ENCODE data around the gene PLP1. TPM values are rescaled to one million over a fixed set of nuclear protein-coding genes. Genes with fewer than 3 reads are reported as not detected.

PLP1 gene
- total RNA-seq, 1 experiment from 2014 or later: 29.2 TPM

GRCh38 chrX:103782640-103783039, 6.0 kb downstream of the PLP1 start (continued):
- TF ChIP-seq SMAD4 (CRISPR knock-in tag; IDR thresholded peaks at IDR 0.05): no peak

GRCh38 chrX:103783196-103783595, 6.6 kb downstream of the PLP1 start:
- H3K27ac Mint-ChIP-seq: no peak overlapping the region

GRCh38 chrX:103783971-103784370, 7.3 kb downstream of the PLP1 start:
- H3K4me1 Mint-ChIP-seq: no peaks in the 10 kb centered on the region
- no peak for DNase-seq (ENCODE audit: low spot score)

More at GRCh38 chrX:103783196-103783595, 6.6 kb downstream of the PLP1 start:
- POLR2A ChIA-PET: no interaction called here
- TF ChIP-seq HMGA2 (CRISPR knock-in tag; IDR thresholded peaks at IDR 0.05) (no peak), ZNF416 (CRISPR knock-in tag; IDR thresholded peaks at IDR 0.05) (no peak), ZNF232 (CRISPR knock-in tag; IDR thresholded peaks at IDR 0.05) (no peak), RELA (CRISPR knock-in tag; IDR thresholded peaks at IDR 0.05; ENCODE audit: borderline replicate concordance) (no peak), ZNF425 (CRISPR knock-in tag; conservative IDR thresholded peaks at IDR 0.05) (no peak), ZNF671 (CRISPR knock-in tag; IDR thresholded peaks at IDR 0.05) (no peak), TP53 (CRISPR knock-in tag; IDR thresholded peaks at IDR 0.05) (no peak), IRF1 (CRISPR knock-in tag; IDR thresholded peaks at IDR 0.05) (no peak), PRRX2 (CRISPR knock-in tag; IDR thresholded peaks at IDR 0.05) (no peak), NFATC4 (CRISPR knock-in tag; IDR thresholded peaks at IDR 0.05) (no peak), CREB1 (CRISPR knock-in tag; IDR thresholded peaks at IDR 0.05) (no peak), RORB (CRISPR knock-in tag; IDR thresholded peaks at IDR 0.05) (no peak), SMAD3 (CRISPR knock-in tag; IDR thresholded peaks at IDR 0.05; ENCODE audit: borderline replicate concordance) (no peak), ZNF317 (CRISPR knock-in tag; IDR thresholded peaks at IDR 0.05; ENCODE audit: borderline replicate concordance, low read depth) (no peak), GTF2I (CRISPR knock-in tag; conservative IDR thresholded peaks at IDR 0.05) (no peak)
- TF ChIP-seq, protein P1, sequence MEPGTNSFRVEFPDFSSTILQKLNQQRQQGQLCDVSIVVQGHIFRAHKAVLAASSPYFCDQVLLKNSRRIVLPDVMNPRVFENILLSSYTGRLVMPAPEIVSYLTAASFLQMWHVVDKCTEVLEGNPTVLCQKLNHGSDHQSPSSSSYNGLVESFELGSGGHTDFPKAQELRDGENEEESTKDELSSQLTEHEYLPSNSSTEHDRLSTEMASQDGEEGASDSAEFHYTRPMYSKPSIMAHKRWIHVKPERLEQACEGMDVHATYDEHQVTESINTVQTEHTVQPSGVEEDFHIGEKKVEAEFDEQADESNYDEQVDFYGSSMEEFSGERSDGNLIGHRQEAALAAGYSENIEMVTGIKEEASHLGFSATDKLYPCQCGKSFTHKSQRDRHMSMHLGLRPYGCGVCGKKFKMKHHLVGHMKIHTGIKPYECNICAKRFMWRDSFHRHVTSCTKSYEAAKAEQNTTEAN (CRISPR knock-in tag; IDR thresholded peaks at IDR 0.05): no peak
- TF ChIP-seq, protein P2, sequence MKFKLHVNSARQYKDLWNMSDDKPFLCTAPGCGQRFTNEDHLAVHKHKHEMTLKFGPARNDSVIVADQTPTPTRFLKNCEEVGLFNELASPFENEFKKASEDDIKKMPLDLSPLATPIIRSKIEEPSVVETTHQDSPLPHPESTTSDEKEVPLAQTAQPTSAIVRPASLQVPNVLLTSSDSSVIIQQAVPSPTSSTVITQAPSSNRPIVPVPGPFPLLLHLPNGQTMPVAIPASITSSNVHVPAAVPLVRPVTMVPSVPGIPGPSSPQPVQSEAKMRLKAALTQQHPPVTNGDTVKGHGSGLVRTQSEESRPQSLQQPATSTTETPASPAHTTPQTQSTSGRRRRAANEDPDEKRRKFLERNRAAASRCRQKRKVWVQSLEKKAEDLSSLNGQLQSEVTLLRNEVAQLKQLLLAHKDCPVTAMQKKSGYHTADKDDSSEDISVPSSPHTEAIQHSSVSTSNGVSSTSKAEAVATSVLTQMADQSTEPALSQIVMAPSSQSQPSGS (CRISPR knock-in tag; IDR thresholded peaks at IDR 0.05; ENCODE audit: borderline replicate concordance, low read depth): no peak
- TF ChIP-seq, protein P3, sequence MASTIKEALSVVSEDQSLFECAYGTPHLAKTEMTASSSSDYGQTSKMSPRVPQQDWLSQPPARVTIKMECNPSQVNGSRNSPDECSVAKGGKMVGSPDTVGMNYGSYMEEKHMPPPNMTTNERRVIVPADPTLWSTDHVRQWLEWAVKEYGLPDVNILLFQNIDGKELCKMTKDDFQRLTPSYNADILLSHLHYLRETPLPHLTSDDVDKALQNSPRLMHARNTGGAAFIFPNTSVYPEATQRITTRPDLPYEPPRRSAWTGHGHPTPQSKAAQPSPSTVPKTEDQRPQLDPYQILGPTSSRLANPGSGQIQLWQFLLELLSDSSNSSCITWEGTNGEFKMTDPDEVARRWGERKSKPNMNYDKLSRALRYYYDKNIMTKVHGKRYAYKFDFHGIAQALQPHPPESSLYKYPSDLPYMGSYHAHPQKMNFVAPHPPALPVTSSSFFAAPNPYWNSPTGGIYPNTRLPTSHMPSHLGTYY (CRISPR knock-in tag; IDR thresholded peaks at IDR 0.05): no peak
- Mint-ChIP-seq H3K36me3 (peaks cover 24% of the 10 kb centered on the region), H3K9me3 (no peaks in the 10 kb centered on the region), H3K4me1 (no peaks in the 10 kb centered on the region), H3K27me3 (ENCODE audit: low read depth) (no peaks in the 10 kb centered on the region), H3K4me3 (no peak overlapping the region)
- CTCF ChIA-PET: no interaction called here
- DNase-seq (ENCODE audit: low spot score) (no peak), ATAC-seq (no peak)

More at GRCh38 chrX:103783971-103784370, 7.3 kb downstream of the PLP1 start:
- CTCF ChIA-PET: no interaction called here
- H3K27me3 Mint-ChIP-seq (ENCODE audit: low read depth): no peaks in the 10 kb centered on the region
- no peaks in the 10 kb centered on the region for H3K9me3 Mint-ChIP-seq
- H3K4me3 Mint-ChIP-seq: no peak overlapping the region
- H3K27ac Mint-ChIP-seq: no peak overlapping the region
- POLR2A ChIA-PET: no interaction called here
- TF ChIP-seq USF2 (CRISPR knock-in tag; IDR thresholded peaks at IDR 0.05) (no peak), FOXK1 (CRISPR knock-in tag; IDR thresholded peaks at IDR 0.05) (no peak), NR1H2 (CRISPR knock-in tag; IDR thresholded peaks at IDR 0.05) (no peak)
- peaks cover 23% of the 10 kb centered on the region for H3K36me3 Mint-ChIP-seq
- ATAC-seq: no peak

Measured in WTC11 (cell line).